Small intestine (tissue), 7 donors: Measurements from ENCODE around the gene XAF1. TPM values are rescaled to one million over a fixed set of nuclear protein-coding genes. Genes with fewer than 3 reads are reported as not detected.
"Not testable (repeated sequence)": the region's sequence is repeated elsewhere in the genome, so short reads cannot be mapped to it uniquely, and the experiment has no call there.

Experiments used
- DNase-seq, 2 donors: peaks; one replicate each; pipeline versions ENCODE4 v3.0.0 to v3.0.0-alpha.2; 2013
- FAIRE-seq: peaks from 2 replicates; lab custom pipeline; 2012; peaks lifted over from hg19 to GRCh38; lab: Jason Lieb, UNC
- H3K27ac ChIP-seq, 3 donors: one replicate each; pipeline ENCODE4 v1.5.1; 2013; ENCODE audit warnings: low read length in 2 of 3, mild to moderate bottlenecking in 2 of 3, control low read depth in 1 of 3, inconsistent platforms in 1 of 3, low read depth in 1 of 3, moderate library complexity in 1 of 3
- H3K27me3 ChIP-seq, 3 donors: one replicate each; pipeline ENCODE4 v1.6.1; 2013; ENCODE audit warnings: low read length in 3 of 3, inconsistent platforms in 1 of 3; ENCODE audit not compliant: control insufficient read depth in 3 of 3, insufficient read depth in 3 of 3
- H3K36me3 ChIP-seq, 3 donors: one replicate each; pipeline ENCODE4 v1.6.1; 2013; ENCODE audit warnings: low read length in 3 of 3, inconsistent platforms in 1 of 3, low read depth in 1 of 3, mild to moderate bottlenecking in 1 of 3, moderate library complexity in 1 of 3; ENCODE audit not compliant: control insufficient read depth in 3 of 3, insufficient read depth in 2 of 3
- H3K4me1 ChIP-seq, 3 donors: one replicate each; pipeline ENCODE4 v1.6.1; 2013; ENCODE audit warnings: low read length in 2 of 3, inconsistent platforms in 1 of 3, low read depth in 1 of 3, mild to moderate bottlenecking in 1 of 3, moderate library complexity in 1 of 3; ENCODE audit not compliant: control insufficient read depth in 3 of 3, insufficient read depth in 2 of 3
- H3K4me3 ChIP-seq, 3 donors: one replicate each; pipeline ENCODE4 v1.5.1; 2013; ENCODE audit warnings: low read length in 3 of 3, control low read depth in 1 of 3, inconsistent platforms in 1 of 3, low read depth in 1 of 3, mild to moderate bottlenecking in 1 of 3, moderate library complexity in 1 of 3
- H3K9me3 ChIP-seq, 2 donors: one replicate each; pipeline ENCODE4 v1.6.1; 2013; ENCODE audit warnings: low read depth in 1 of 2, low read length in 1 of 2; ENCODE audit not compliant: control insufficient read depth in 2 of 2, insufficient read depth in 1 of 2
- WGBS, 3 donors: extraction: QIAGEN DNeasy Blood & Tissue Kit; methylation state at CpG; one replicate each; pipeline ENCODE4 v1.1.7; 2013; 5-methylcytosine and 5-hydroxymethylcytosine counted together
- polyA plus RNA-seq, 4 donors: library from polyadenylated mRNA; stranded (reverse) in 3 of 4; unstranded in 1 of 4; fragments of 200-250 nt in 3 of 4; fragments of 120-200 nt in 1 of 4; gene quantifications; one replicate each; pipeline versions ENCODE4 v1.2.1 to v1.2.3, GENCODE V29; 2013
- donor health status: healthy with polysubstance abuse.
- donor health status: control.
- donor health status: control.
- donor health status: Bipolar disorder and iron deficiency.
- donor health status: healthy.

Gene XAF1
- polyA plus RNA-seq, 4 donors: 7.6 to 52.7 (median 16.8) TPM

DNA sequence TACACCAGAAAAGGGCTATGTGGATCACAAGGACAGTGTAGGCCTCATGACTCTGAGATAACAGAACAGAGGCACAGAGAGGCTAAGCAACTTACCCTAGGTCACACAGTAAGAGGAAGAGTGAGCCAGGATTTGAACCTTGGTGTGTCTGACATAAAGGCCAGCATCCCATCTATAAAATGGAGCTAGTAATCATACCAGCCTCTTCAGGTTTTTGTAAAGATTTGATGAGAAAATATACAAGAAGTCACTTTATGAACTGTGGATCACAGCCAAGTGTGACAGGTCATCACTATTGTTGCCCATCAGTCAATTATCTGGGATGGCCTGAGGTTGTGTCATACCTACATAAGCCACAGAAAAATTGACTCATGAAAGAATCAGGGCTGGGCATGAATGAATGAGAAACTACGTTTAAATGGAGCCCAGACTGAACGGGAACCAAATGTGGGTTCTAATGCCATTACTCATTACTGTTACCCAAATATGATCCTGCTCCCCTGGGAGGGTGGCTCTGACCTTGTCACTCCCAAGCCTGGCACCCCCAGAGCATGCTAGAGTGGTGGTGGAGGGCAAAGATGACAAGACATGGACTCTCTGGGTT, 41.1 kb downstream of the XAF1 start:
- H3K4me1 ChIP-seq: peaks cover 0 to 14% (median 0%) of the 10 kb centered on the region in 3 donors
- no peak overlapping the region for H3K4me3 ChIP-seq
- no peak for DNase-seq
- H3K27me3 ChIP-seq: peaks cover 0 to 2% (median 0%) of the 10 kb centered on the region in 3 donors
- 76 to 83% (median 83%) methylated on average over 2 of the region's 2 CpGs for WGBS, 3 donors
- H3K36me3 ChIP-seq: no peaks in the 10 kb centered on the region
- peak overlapping the region in 1 of 3 donors; percentile 86 for H3K27ac ChIP-seq
- no peak for FAIRE-seq
- H3K9me3 ChIP-seq: no peaks in the 10 kb centered on the region

DNA sequence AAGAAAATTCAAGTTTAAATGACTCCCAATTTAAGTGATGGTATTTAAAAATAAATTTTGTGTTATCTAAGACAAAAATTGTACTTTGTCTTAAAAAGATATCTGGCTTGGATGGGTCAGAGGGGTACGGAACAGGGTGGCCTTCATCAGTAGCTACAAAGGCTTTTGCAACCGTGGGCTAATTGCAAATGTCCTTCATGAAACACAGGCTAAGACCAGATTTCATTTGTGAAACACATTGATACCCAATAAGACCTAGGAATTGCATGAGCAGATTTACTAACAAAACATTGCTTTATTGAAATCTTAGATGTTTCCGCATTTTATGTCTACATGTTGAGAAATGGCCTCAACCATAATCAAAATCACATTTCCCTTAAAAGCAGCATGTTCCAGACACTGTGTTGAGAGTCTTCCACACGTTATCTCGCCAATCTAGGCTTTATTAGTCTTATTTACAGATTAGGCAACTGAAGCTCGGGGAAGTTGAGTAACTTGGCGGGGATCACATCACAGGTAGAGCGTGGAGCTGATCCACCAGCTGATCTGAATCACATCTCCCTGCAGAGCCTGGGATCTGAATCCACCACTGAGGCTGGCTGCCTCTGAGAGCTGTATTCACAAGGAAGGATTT, 42.0 kb downstream of the XAF1 start:
- DNase-seq (no peak), FAIRE-seq (no peak)
- WGBS, 3 donors: 71 to 82% (median 75%) methylated on average over 8 of the region's 8 CpGs
- Histone ChIP-seq H3K4me3 (no peak overlapping the region), H3K27ac (no peak overlapping the region), H3K36me3 (no peaks in the 10 kb centered on the region), H3K9me3 (no peaks in the 10 kb centered on the region), H3K27me3 (peaks cover 0 to 2% (median 0%) of the 10 kb centered on the region in 3 donors), H3K4me1 (peaks cover 0 to 14% (median 0%) of the 10 kb centered on the region in 3 donors)

DNA sequence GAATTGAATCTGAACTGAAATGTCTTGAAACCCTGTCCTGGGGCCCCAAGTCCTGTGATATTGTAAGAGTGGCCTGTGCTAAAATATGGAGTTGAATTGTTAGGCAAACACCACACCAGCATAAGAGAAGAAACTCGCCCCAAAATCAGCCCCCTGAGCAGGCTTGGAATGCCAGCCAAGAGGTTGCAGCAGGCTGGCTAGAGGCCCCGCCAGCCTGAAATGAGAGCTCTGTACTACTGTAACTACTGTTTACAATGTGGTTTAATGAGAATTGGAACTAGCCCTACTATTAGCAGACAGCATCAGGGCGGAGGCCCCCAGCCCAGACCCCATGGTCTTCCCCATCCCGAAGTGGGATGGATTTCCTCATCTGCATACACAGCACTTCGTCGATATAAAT, 43.9 kb downstream of the XAF1 start:
- no peak overlapping the region for H3K4me3 ChIP-seq
- no peak overlapping the region for H3K27ac ChIP-seq
- no peaks in the 10 kb centered on the region for H3K9me3 ChIP-seq
- peaks cover 0 to 14% (median 0%) of the 10 kb centered on the region in 3 donors for H3K4me1 ChIP-seq
- H3K27me3 ChIP-seq: peaks cover 0 to 2% (median 0%) of the 10 kb centered on the region in 3 donors
- DNase-seq (no peak), FAIRE-seq (no peak)
- WGBS, 3 donors: 83 to 90% (median 87%) methylated on average over 6 of the region's 6 CpGs
- H3K36me3 ChIP-seq: no peaks in the 10 kb centered on the region

DNA sequence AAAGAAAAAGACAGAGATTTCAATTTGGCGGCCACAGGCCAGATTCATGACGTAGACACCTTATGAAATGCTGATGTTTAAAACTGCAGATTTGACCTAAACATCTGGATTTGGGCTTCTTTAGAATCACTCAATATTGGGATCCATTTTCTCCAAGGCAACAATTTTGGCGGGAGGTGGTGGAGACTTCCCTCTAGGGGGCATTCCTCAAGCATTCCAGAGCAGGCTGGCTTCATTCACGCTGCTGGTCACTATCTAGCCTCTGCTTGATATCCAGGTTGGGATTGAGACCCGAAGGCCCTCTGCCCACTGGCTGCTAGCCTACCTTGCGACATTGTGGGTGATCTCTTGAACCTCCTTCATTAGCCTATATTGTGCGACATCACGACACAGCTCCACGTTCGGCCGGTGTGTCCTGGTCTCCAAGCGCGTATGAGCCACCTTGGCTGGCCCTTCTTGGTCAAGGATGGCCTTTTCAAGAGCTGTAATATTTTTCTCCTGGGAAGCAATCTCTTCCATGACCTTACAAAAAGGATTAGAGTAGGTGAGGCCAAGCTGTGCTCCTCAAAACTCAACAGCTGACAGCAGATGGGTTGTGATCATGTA, 44.7 kb downstream of the XAF1 start:
- WGBS, 3 donors: 86 to 93% (median 89%) methylated on average over 13 of the region's 13 CpGs
- Histone ChIP-seq H3K27ac (no peak overlapping the region), H3K9me3 (no peaks in the 10 kb centered on the region), H3K27me3 (peaks cover 0 to 2% (median 0%) of the 10 kb centered on the region in 3 donors), H3K36me3 (no peaks in the 10 kb centered on the region), H3K4me3 (no peak overlapping the region), H3K4me1 (peaks cover 0 to 14% (median 0%) of the 10 kb centered on the region in 3 donors)
- DNase-seq: no peak
- FAIRE-seq: no peak

DNA sequence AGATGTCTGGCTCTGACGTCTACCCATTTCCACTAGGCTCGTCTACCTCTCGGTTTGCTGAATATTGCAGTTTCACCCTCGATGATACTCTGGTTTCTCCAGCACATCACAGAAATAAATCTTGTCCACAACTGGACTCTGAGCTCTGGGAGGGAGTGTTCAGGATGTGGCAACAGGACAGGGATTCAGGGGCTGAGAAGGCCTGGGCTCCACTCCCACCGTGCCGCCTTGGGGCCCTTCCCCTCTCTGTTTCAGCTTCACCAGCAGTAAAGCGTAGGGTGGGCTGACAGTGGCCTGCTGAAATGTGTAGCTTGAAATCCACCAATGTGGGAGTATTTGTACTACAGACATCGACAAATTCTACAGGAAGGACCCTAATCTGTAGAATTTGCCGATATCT, 55.7 kb downstream of the XAF1 start:
- peak in 1 of 2 donors; percentile 40 for DNase-seq
- Histone ChIP-seq H3K36me3 (no peaks in the 10 kb centered on the region), H3K27me3 (no peaks in the 10 kb centered on the region), H3K9me3 (peaks cover 0 to 4% of the 10 kb centered on the region in 2 donors), H3K4me1 (no peaks in the 10 kb centered on the region), H3K27ac (no peak overlapping the region), H3K4me3 (no peak overlapping the region)
- FAIRE-seq: no peak
- WGBS, 3 donors: 84 to 86% (median 85%) methylated on average over 9 of the region's 9 CpGs

DNA sequence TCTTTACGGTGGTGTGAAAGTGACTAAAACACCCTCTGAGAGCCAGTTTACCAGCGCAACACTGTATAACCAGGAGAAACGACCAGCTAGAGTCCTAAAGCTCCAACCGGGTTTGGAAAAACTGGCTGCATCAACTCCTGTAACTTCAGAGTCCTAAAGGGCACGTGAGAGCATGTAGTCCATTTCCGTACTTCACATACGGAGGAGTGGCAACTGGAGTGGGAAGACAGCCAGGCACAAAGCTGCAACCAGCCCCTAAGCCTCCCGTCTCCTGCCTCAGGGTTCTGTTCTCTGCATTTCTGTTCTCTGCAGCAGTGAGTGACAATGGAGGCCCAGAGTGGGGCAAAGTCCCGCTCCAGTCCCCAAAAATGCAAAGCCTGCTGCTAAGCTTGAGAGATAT, 56.4 kb downstream of the XAF1 start:
- FAIRE-seq (no peak), DNase-seq (no peak)
- Histone ChIP-seq H3K4me3 (no peak overlapping the region), H3K27ac (no peak overlapping the region), H3K36me3 (no peaks in the 10 kb centered on the region), H3K4me1 (no peaks in the 10 kb centered on the region), H3K9me3 (peaks cover 0 to 4% of the 10 kb centered on the region in 2 donors), H3K27me3 (no peaks in the 10 kb centered on the region)
- 55 to 76% (median 65%) methylated on average over 9 of the region's 9 CpGs for WGBS, 3 donors

DNA sequence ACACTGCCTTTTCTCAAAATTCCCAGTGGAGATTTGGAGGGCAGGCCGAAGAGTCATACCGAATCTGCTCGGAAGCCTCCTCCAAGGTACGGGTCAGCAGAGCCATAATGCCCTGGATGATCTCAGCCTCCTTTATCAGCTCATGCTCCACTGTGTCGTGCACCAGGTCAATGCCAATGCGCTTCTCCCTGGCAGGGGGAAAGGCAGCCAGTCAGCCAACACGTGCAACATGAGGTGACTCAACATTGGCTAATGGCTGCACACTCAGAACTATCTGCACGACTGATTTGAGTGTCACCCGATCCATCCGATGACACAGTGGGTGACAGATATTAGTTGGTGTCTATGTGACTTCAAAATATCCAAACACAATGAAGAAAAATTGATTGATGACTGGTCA, 59.9 kb downstream of the XAF1 start:
- no peak overlapping the region for H3K4me3 ChIP-seq
- no peaks in the 10 kb centered on the region for H3K4me1 ChIP-seq
- WGBS, 3 donors: 85 to 90% (median 88%) methylated on average over 10 of the region's 10 CpGs
- DNase-seq (no peak), FAIRE-seq (no peak)
- H3K27ac ChIP-seq: no peak overlapping the region
- H3K9me3 ChIP-seq: peaks cover 0 to 4% of the 10 kb centered on the region in 2 donors
- H3K36me3 ChIP-seq: no peaks in the 10 kb centered on the region
- peaks cover 0 to 2% (median 0%) of the 10 kb centered on the region in 3 donors for H3K27me3 ChIP-seq

DNA sequence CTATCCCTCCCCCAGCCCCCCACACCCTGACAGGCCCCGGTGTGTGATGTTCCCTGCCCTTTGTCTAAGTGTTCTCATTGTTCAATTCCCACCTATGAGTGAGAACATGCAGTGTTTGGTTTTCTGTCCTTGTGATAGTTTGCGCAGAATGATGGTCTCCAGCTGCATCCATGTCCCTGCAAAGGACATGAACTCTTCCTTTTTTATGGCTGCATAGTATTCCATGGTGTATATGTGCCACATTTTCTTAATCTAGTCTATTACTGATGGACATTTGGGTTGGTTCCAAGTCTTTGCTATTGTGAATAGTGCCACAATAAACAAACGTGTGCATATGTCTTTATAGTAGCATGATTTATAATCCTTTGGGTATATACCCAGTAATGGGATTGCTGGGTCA, 60.5 kb downstream of the XAF1 start:
- not testable (repeated sequence) for H3K4me1 ChIP-seq, H3K27ac ChIP-seq, H3K4me3 ChIP-seq, H3K9me3 ChIP-seq, H3K36me3 ChIP-seq, DNase-seq, FAIRE-seq, H3K27me3 ChIP-seq
- 73 to 79% (median 77%) methylated on average over 3 of the region's 3 CpGs for WGBS, 3 donors
